Tibial nerve (tissue), 4 donors: Measurements from ENCODE around the gene FAM219A. TPM values are rescaled to one million over a fixed set of nuclear protein-coding genes. Genes with fewer than 3 reads are reported as not detected.
"Not testable (repeated sequence)": the region's sequence is repeated elsewhere in the genome, so short reads cannot be mapped to it uniquely, and the experiment has no call there.

ENCODE experiments used
- DNase-seq, 2 donors: peaks; one replicate each; pipeline ENCODE4 v3.0.0-alpha.2; 2019; ENCODE audit warnings: low spot score in 2 of 2
- H3K27ac ChIP-seq, 4 donors: fragments of 200-600 bp; sonication (generic) in 3 of 4; one replicate each; pipeline ENCODE4 v1.5.1; 2017 to 2019; ENCODE audit warnings: mild to moderate bottlenecking in 1 of 4
- H3K27me3 ChIP-seq, 2 donors: fragments of 200-600 bp; sonication (generic) in 1 of 2; one replicate each; pipeline versions ENCODE4 v1.5.1 to v1.6.0; 2017 to 2019
- H3K36me3 ChIP-seq, 3 donors: fragments of 200-600 bp; sonication (generic); one replicate each; pipeline ENCODE4 v1.5.1; 2018 to 2019
- H3K4me1 ChIP-seq, 4 donors: fragments of 200-600 bp; sonication (generic) in 3 of 4; one replicate each; pipeline ENCODE4 v1.5.1; 2017 to 2019
- H3K4me3 ChIP-seq, 4 donors: fragments of 200-600 bp; sonication (generic) in 3 of 4; one replicate each; pipeline ENCODE4 v1.5.1; 2017 to 2019; ENCODE audit warnings: mild to moderate bottlenecking in 1 of 4, moderate library complexity in 1 of 4
- H3K9me3 ChIP-seq, 4 donors: fragments of 200-600 bp; sonication (generic) in 3 of 4; one replicate each; pipeline ENCODE4 v1.5.1; 2017 to 2019
- CTCF ChIP-seq, 5 experiments: fragments of 200-600 bp in 3 of 5; fragments of 450-650 bp in 2 of 5; sonication (generic) in 3 of 5; IDR thresholded peaks; one replicate each; pipeline ENCODE4 v1.5.1; 2016 to 2019; ENCODE audit warnings: antibody characterized with exemption in 5 of 5, mild to moderate bottlenecking in 3 of 5, moderate library complexity in 2 of 5
- EP300 ChIP-seq, 2 donors: sonication (generic); formaldehyde crosslinking; IDR thresholded peaks; one replicate each; pipeline ENCODE4 v1.6.1; 2017; ENCODE audit warnings: antibody characterized with exemption in 2 of 2, mild to moderate bottlenecking in 1 of 2
- POLR2A ChIP-seq, 2 donors: fragments of 450-650 bp; IDR thresholded peaks; one replicate each; pipeline ENCODE4 v1.6.1; 2017; ENCODE audit warnings: antibody characterized with exemption in 2 of 2, mild to moderate bottlenecking in 2 of 2, moderate library complexity in 2 of 2
- WGBS, 2 donors: methylation state at CpG; one replicate each; pipeline ENCODE4 v1.1.5; 2018; 5-methylcytosine and 5-hydroxymethylcytosine counted together
- total RNA-seq, 4 donors: library from RNA; depleted of rRNA; stranded (reverse); fragments of >200 nt; gene quantifications; one replicate each; pipeline ENCODE4 v1.1.0, GENCODE V29; 2016

FAM219A gene
- total RNA-seq, 4 donors from 2014 or later = 8.5 to 15.6 (median 13.6) TPM

GRCh38 chr9:34369636-34370035 lies 88.7 kb downstream of the FAM219A start:
- 67 to 92% methylated on average over 4 of the region's 4 CpGs for WGBS, 2 donors
- TF ChIP-seq EP300 (IDR thresholded peaks at IDR 0.05) (no peak), CTCF (IDR thresholded peaks at IDR 0.05) (no peak), POLR2A (IDR thresholded peaks at IDR 0.05) (no peak)
- Histone ChIP-seq H3K4me1 (peaks cover 0 to 5% (median 0%) of the 10 kb centered on the region in 4 donors), H3K27me3 (peaks cover 0 to 32% of the 10 kb centered on the region in 2 donors), H3K9me3 (peaks cover 0 to 6% (median 0%) of the 10 kb centered on the region in 4 donors), H3K4me3 (no peak overlapping the region), H3K36me3 (peaks cover 0 to 34% (median 0%) of the 10 kb centered on the region in 3 donors), H3K27ac (no peak overlapping the region)
- DNase-seq = no peak

DNA sequence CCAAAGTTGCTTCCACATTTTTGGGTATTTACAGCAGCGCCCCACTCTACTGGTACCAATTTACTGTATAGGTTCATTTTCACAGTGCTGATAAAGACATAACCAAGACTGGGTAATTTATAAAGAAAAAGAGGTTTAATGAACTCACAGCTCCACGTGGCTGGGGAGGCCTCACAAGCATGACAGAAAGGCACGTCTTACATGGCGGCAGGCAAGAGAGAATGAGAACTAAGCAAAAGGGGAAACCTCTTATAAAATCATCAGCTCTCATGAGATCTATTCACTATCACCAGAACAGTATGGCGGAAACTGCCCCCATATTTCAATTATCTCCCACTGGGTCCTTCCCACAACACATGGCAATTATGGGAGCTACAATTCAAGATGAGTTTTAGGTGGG lies 89.6 kb downstream of the FAM219A start:
- not testable (repeated sequence) for H3K4me1 ChIP-seq, DNase-seq
- 97 to 99% methylated on average over 5 of the region's 5 CpGs for WGBS, 2 donors

GRCh38 chr9:34367751-34368410 lies 90.5 kb downstream of the FAM219A start:
- 93 to 100% methylated on average over 3 of the region's 3 CpGs for WGBS, 2 donors
- H3K9me3 ChIP-seq, H3K4me1 ChIP-seq, H3K27ac ChIP-seq, H3K4me3 ChIP-seq, DNase-seq: not testable (repeated sequence)
- peaks cover 0 to 25% of the 10 kb centered on the region in 2 donors for H3K27me3 ChIP-seq
- H3K36me3 ChIP-seq = peaks cover 0 to 34% (median 0%) of the 10 kb centered on the region in 3 donors

More for the DNA sequence above, 89.6 kb downstream of the FAM219A start:
- H3K9me3 ChIP-seq, H3K27ac ChIP-seq, H3K4me3 ChIP-seq: not testable (repeated sequence)
- Histone ChIP-seq H3K27me3 (peaks cover 0 to 32% of the 10 kb centered on the region in 2 donors), H3K36me3 (peaks cover 0 to 34% (median 0%) of the 10 kb centered on the region in 3 donors)

- Histone ChIP-seq H3K36me3 (peaks cover 0 to 22% (median 0%) of the 10 kb centered on the region in 3 donors), H3K4me1 (peaks cover 0 to 9% (median 0%) of the 10 kb centered on the region in 4 donors), H3K27me3 (peaks cover 0 to 11% of the 10 kb centered on the region in 2 donors), H3K4me3 (no peak overlapping the region), H3K27ac (no peak overlapping the region), H3K9me3 (no peaks in the 10 kb centered on the region)
- 89 to 93% methylated on average over 2 of the region's 2 CpGs for WGBS, 2 donors
- TF ChIP-seq CTCF (IDR thresholded peaks at IDR 0.05) = no peak
- TF ChIP-seq POLR2A (IDR thresholded peaks at IDR 0.05) = no peak
- no peak for TF ChIP-seq EP300 (IDR thresholded peaks at IDR 0.05)
- no peak for DNase-seq
These were observed 92.0 kb downstream of the FAM219A start for GRCh38 chr9:34366365-34366764.

DNA sequence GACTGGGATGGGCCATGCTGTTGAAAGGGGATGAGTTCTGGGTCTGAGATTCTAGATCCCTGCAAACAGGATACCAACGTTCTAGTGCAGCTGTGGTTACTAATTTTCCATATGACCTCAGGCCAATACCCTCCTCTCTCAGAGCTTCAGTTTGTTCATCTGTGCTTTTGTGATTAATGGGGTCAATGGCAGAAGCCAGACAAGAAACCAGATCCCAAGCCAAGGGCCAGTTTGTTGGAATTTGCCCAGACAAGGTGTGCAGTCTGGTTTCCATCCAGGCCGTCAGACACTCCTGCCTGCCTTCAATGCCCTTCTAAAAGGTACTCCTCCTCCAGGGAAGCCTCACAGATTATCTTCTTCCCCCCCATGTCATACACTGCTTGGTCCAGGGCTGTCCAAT lies 93.1 kb downstream of the FAM219A start:
- Histone ChIP-seq H3K36me3 (peaks cover 0 to 18% (median 0%) of the 10 kb centered on the region in 3 donors), H3K4me1 (peaks cover 0 to 3% (median 0%) of the 10 kb centered on the region in 4 donors), H3K9me3 (no peaks in the 10 kb centered on the region), H3K27ac (no peak overlapping the region), H3K27me3 (no peaks in the 10 kb centered on the region), H3K4me3 (no peak overlapping the region)
- no peak for TF ChIP-seq EP300 (IDR thresholded peaks at IDR 0.05)
- no peak for TF ChIP-seq POLR2A (IDR thresholded peaks at IDR 0.05)
- no peak for TF ChIP-seq CTCF (IDR thresholded peaks at IDR 0.05)
- WGBS, 2 donors = 77 to 78% methylated on average over 2 of the region's 2 CpGs
- no peak for DNase-seq

GRCh38 chr9:34363619-34364351 lies 94.6 kb downstream of the FAM219A start:
- H3K9me3 ChIP-seq = no peaks in the 10 kb centered on the region
- no peak overlapping the region for H3K27ac ChIP-seq
- no peak for DNase-seq
- 62 to 63% methylated on average over 13 of the region's 13 CpGs for WGBS, 2 donors
- H3K36me3 ChIP-seq = peaks cover 0 to 18% (median 0%) of the 10 kb centered on the region in 3 donors
- no peaks in the 10 kb centered on the region for H3K27me3 ChIP-seq
- H3K4me1 ChIP-seq = peaks cover 0 to 3% (median 0%) of the 10 kb centered on the region in 4 donors
- TF ChIP-seq EP300 (IDR thresholded peaks at IDR 0.05) = no peak
- no peak overlapping the region for H3K4me3 ChIP-seq
